Measurements from ENCODE around the gene AMH. TPM values are rescaled to one million over a fixed set of nuclear protein-coding genes. Genes with fewer than 3 reads are reported as not detected.

AMH gene
- total RNA-seq, 6 experiments from 2014 or later: 0.24 to 1.2 (median 0.59) TPM

GRCh38 chr19:2300533-2300932 is 51.4 kb downstream of the AMH start:
- DNase-seq: no peak
- Histone ChIP-seq H3K36me3 (no peaks in the 10 kb centered on the region), H3K27me3 (no peaks in the 10 kb centered on the region), H3K9me3 (no peaks in the 10 kb centered on the region), H3K4me3 (no peak overlapping the region), H3K27ac (no peak overlapping the region), H3K4me1 (no peaks in the 10 kb centered on the region)
- peak in 1 of 4 donors; percentile 30 for ATAC-seq
- TF ChIP-seq, protein P1, sequence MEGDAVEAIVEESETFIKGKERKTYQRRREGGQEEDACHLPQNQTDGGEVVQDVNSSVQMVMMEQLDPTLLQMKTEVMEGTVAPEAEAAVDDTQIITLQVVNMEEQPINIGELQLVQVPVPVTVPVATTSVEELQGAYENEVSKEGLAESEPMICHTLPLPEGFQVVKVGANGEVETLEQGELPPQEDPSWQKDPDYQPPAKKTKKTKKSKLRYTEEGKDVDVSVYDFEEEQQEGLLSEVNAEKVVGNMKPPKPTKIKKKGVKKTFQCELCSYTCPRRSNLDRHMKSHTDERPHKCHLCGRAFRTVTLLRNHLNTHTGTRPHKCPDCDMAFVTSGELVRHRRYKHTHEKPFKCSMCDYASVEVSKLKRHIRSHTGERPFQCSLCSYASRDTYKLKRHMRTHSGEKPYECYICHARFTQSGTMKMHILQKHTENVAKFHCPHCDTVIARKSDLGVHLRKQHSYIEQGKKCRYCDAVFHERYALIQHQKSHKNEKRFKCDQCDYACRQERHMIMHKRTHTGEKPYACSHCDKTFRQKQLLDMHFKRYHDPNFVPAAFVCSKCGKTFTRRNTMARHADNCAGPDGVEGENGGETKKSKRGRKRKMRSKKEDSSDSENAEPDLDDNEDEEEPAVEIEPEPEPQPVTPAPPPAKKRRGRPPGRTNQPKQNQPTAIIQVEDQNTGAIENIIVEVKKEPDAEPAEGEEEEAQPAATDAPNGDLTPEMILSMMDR (IDR thresholded peaks at IDR 0.05): no peak
- TF ChIP-seq POLR2A (IDR thresholded peaks at IDR 0.05): no peak
- intact Hi-C loops (cut with DNase I): no loop called here
- 84% methylated on average over 12 of the region's 17 CpGs for WGBS (ENCODE audit: insufficient coverage, low coverage, low lambda C conversion rate, missing lambda C conversion rate)

MicroRNAs encoded within 50 kb of the gene (microRNA counts, 767-probe panel; counts per million panel counts)
- microRNA hsa-miR-1227: 237 counts per million

Small RNA genes lying within 50 kb of the gene (microRNA-seq; reads per million reads assigned to microRNA genes)
- gene MIR1227: 0.29 to 2.6 reads per million in 2 donors
- gene MIR4321: 0 reads per million in 2 donors

Small RNA genes lying within 50 kb of the gene (small RNA-seq; reads per million reads assigned to genes)
- 0 to 0.19 reads per million in 2 experiments for gene MIR1227

Other genes with a start within 250 kb of the AMH start
- 10 to 100 TPM; 22.2 to 42.6 (median 29.2) TPM for gene BTBD2, start 233.6 kb upstream of the AMH start, total RNA-seq
- 100 to 1,000 TPM in 4 of 6 experiments, 10 to 100 TPM in 2; 80.5 to 218 (median 117) TPM for gene MKNK2, start 198.1 kb upstream of the AMH start, total RNA-seq
- gene MOB3A, start 153.0 kb upstream of the AMH start, total RNA-seq: 10 to 100 TPM in 4 of 6 experiments, 1 to 10 TPM in 2; 8.3 to 13.8 (median 10.8) TPM
- 1 to 10 TPM in 5 of 6 experiments, not detected in 1; 1.2 to 6.9 (median 4.2) TPM for gene IZUMO4, start 152.4 kb upstream of the AMH start, total RNA-seq
- gene AP3D1, start 97.8 kb upstream of the AMH start, total RNA-seq: 10 to 100 TPM; 55.5 to 99.0 (median 65.5) TPM
- gene DOT1L, start 85.4 kb upstream of the AMH start, total RNA-seq: 10 to 100 TPM; 10.3 to 23.5 (median 14.9) TPM
- 10 to 100 TPM; 24.4 to 49.3 (median 28.6) TPM for gene PLEKHJ1, start 13.0 kb upstream of the AMH start, total RNA-seq
- gene SF3A2, start 12.5 kb upstream of the AMH start, total RNA-seq: 10 to 100 TPM; 14.0 to 22.1 (median 19.1) TPM
- under 1 TPM in 3 of 6 experiments, not detected in 3; 0.28 to 0.81 (median 0.42) TPM for gene JSRP1, start 7.1 kb downstream of the AMH start, total RNA-seq
- gene PEAK3, start 32.9 kb downstream of the AMH start, total RNA-seq: under 1 TPM; 0.07 to 0.49 (median 0.36) TPM
- gene LINGO3, start 58.8 kb downstream of the AMH start, total RNA-seq: not detected
- 10 to 100 TPM; 22.4 to 64.2 (median 28.2) TPM for gene LSM7, start 79.3 kb downstream of the AMH start, total RNA-seq
- 10 to 100 TPM; 11.8 to 39.8 (median 26.5) TPM for gene SPPL2B, start 79.4 kb downstream of the AMH start, total RNA-seq
- gene TMPRSS9, start 110.9 kb downstream of the AMH start, total RNA-seq: 1 to 10 TPM in 3 of 6 experiments, under 1 TPM in 3; 0.12 to 6.7 (median 2.9) TPM
- gene TIMM13, start 178.3 kb downstream of the AMH start, total RNA-seq: 10 to 100 TPM; 35.5 to 59.8 (median 51.1) TPM
- gene LMNB2, start 207.6 kb downstream of the AMH start, total RNA-seq: 10 to 100 TPM in 1 of 6 experiments, 1 to 10 TPM in 5; 4.6 to 11.6 (median 7.1) TPM
- 100 to 1,000 TPM in 4 of 6 experiments, 10 to 100 TPM in 2; 39.0 to 176 (median 127) TPM for gene GADD45B, start 226.8 kb downstream of the AMH start, total RNA-seq

All from right lobe of liver (tissue), 6 donors.